Stomach (tissue), 4 donors: ENCODE measurements around the gene MAPRE3.

ENCODE experiments used
- POLR2A ChIP-seq, 4 donors: fragments of 450-650 bp; IDR thresholded peaks; one replicate each; pipeline ENCODE4 v1.6.1; 2016; ENCODE audit warnings: antibody characterized with exemption in 4 of 4, control low read depth in 2 of 4, mild to moderate bottlenecking in 1 of 4, moderate library complexity in 1 of 4
- POLR2AphosphoS5 ChIP-seq, 3 donors: sonication (generic); formaldehyde crosslinking; IDR thresholded peaks; one replicate each; pipeline ENCODE4 v1.6.1; 2016; ENCODE audit warnings: antibody characterized with exemption in 3 of 3
- TF ChIP-seq, protein P1 (sequence below), 7 experiments: fragments of 450-650 bp in 4 of 7; fragments of 200-600 bp in 3 of 7; sonication (generic) in 3 of 7; IDR thresholded peaks; one replicate each; pipeline ENCODE4 v1.5.1; 2016 to 2019; ENCODE audit warnings: antibody characterized with exemption in 7 of 7, control low read depth in 2 of 7, mild to moderate bottlenecking in 1 of 7

DNA sequence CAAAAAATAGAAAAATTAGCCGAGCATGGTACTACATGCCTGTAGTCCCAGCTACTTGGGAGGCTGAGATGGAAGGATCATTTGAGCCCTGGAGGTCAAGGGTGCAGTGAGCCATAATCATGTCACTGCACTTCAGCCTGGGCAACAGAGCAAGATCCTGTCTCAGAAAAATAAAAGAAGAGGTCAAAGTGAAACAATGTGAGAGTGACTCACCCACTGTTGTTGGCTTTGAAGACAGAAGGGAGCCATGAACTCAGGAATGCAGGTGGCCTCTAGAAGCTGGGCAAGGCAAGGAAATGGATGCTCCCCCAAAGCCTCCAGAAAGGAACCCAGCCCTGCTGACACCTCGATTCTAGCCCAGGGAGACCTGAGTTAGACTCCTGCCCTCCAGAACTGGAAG lies 58.6 kb downstream of the MAPRE3 start:
- TF ChIP-seq, protein P1, sequence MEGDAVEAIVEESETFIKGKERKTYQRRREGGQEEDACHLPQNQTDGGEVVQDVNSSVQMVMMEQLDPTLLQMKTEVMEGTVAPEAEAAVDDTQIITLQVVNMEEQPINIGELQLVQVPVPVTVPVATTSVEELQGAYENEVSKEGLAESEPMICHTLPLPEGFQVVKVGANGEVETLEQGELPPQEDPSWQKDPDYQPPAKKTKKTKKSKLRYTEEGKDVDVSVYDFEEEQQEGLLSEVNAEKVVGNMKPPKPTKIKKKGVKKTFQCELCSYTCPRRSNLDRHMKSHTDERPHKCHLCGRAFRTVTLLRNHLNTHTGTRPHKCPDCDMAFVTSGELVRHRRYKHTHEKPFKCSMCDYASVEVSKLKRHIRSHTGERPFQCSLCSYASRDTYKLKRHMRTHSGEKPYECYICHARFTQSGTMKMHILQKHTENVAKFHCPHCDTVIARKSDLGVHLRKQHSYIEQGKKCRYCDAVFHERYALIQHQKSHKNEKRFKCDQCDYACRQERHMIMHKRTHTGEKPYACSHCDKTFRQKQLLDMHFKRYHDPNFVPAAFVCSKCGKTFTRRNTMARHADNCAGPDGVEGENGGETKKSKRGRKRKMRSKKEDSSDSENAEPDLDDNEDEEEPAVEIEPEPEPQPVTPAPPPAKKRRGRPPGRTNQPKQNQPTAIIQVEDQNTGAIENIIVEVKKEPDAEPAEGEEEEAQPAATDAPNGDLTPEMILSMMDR (IDR thresholded peaks at IDR 0.05) = no peak
- TF ChIP-seq POLR2AphosphoS5 (IDR thresholded peaks at IDR 0.05) (no peak), POLR2A (IDR thresholded peaks at IDR 0.05) (no peak)
